Neuron (in vitro differentiated cells): ENCODE results near the gene TYROBP.
A peak's percentile ranks its signal among the peaks of the same experiment; 100 is the strongest.
"Not testable (repeated sequence)": the region's sequence is repeated elsewhere in the genome, so short reads cannot be mapped to it uniquely, and the experiment has no call there.

ENCODE experiments used
- H2AFZ ChIP-seq: one replicate; pipeline ENCODE4 v1.6.1; 2013; ENCODE audit warnings: low read depth, mild to moderate bottlenecking, inconsistent platforms, low read length, moderate library complexity
- H3K27me3 ChIP-seq: one replicate; pipeline ENCODE4 v1.6.1; 2013; ENCODE audit warnings: low read length; ENCODE audit not compliant: insufficient read depth
- H3K36me3 ChIP-seq: one replicate; pipeline ENCODE4 v1.6.1; 2013; ENCODE audit warnings: low read length; ENCODE audit not compliant: insufficient read depth
- H3K4me1 ChIP-seq: one replicate; pipeline ENCODE4 v1.6.1; 2013; ENCODE audit warnings: low read length; ENCODE audit not compliant: insufficient read depth
- H3K4me3 ChIP-seq: 2 replicates; pipeline ENCODE4 v1.5.1; 2013; ENCODE audit warnings: mild to moderate bottlenecking, low read length, moderate library complexity
- H3K9me3 ChIP-seq: one replicate; pipeline ENCODE4 v1.6.1; 2013; ENCODE audit warnings: low read length

The TYROBP gene

GRCh38 chr19:35887197-35887596, 20.9 kb downstream of the TYROBP start:
- no peaks in the 10 kb centered on the region for H3K9me3 ChIP-seq
- H2AFZ ChIP-seq, result no peak overlapping the region
- H3K4me3 ChIP-seq, result no peak overlapping the region
- peaks cover 15% of the 10 kb centered on the region for H3K36me3 ChIP-seq
- H3K4me1 ChIP-seq, result no peaks in the 10 kb centered on the region
- no peaks in the 10 kb centered on the region for H3K27me3 ChIP-seq

GRCh38 chr19:35885904-35886303, 22.2 kb downstream of the TYROBP start:
- Histone ChIP-seq H3K9me3 (no peaks in the 10 kb centered on the region), H3K27me3 (no peaks in the 10 kb centered on the region), H3K4me3 (no peak overlapping the region), H2AFZ (no peak overlapping the region), H3K36me3 (peaks cover 15% of the 10 kb centered on the region), H3K4me1 (no peaks in the 10 kb centered on the region)

GRCh38 chr19:35885225-35885738, 22.8 kb downstream of the TYROBP start:
- no peak overlapping the region for H2AFZ ChIP-seq
- H3K9me3 ChIP-seq, result no peaks in the 10 kb centered on the region

GRCh38 chr19:35883882-35884281, 24.2 kb downstream of the TYROBP start:
- H3K4me3 ChIP-seq, result no peak overlapping the region
- peaks cover 11% of the 10 kb centered on the region for H3K36me3 ChIP-seq
- H3K4me1 ChIP-seq, result no peaks in the 10 kb centered on the region
- H2AFZ ChIP-seq, result no peak overlapping the region
- H3K9me3 ChIP-seq, result no peaks in the 10 kb centered on the region
- no peaks in the 10 kb centered on the region for H3K27me3 ChIP-seq

More at GRCh38 chr19:35885225-35885738, 22.8 kb downstream of the TYROBP start:
- no peaks in the 10 kb centered on the region for H3K27me3 ChIP-seq
- no peaks in the 10 kb centered on the region for H3K4me1 ChIP-seq
- H3K36me3 ChIP-seq, result peaks cover 15% of the 10 kb centered on the region
- H3K4me3 ChIP-seq, result no peak overlapping the region

- H3K4me1 ChIP-seq, result no peaks in the 10 kb centered on the region
- no peak overlapping the region for H3K4me3 ChIP-seq
- H2AFZ ChIP-seq, result no peak overlapping the region
- no peaks in the 10 kb centered on the region for H3K27me3 ChIP-seq
- H3K36me3 ChIP-seq, result peaks cover 20% of the 10 kb centered on the region
- H3K9me3 ChIP-seq, result no peaks in the 10 kb centered on the region
These were observed 25.8 kb downstream of the TYROBP start for GRCh38 chr19:35882114-35882832.

- Histone ChIP-seq H3K9me3 (no peaks in the 10 kb centered on the region), H2AFZ (no peak overlapping the region), H3K4me1 (no peaks in the 10 kb centered on the region), H3K4me3 (no peak overlapping the region), H3K36me3 (peaks cover 31% of the 10 kb centered on the region), H3K27me3 (no peaks in the 10 kb centered on the region)
These were observed 28.3 kb downstream of the TYROBP start for GRCh38 chr19:35879770-35880317.

- H3K9me3 ChIP-seq, result no peaks in the 10 kb centered on the region
- H3K27me3 ChIP-seq, result no peaks in the 10 kb centered on the region
- H3K36me3 ChIP-seq, result peaks cover 39% of the 10 kb centered on the region
- no peak overlapping the region for H3K4me3 ChIP-seq
- H2AFZ ChIP-seq, result no peak overlapping the region
- H3K4me1 ChIP-seq, result no peaks in the 10 kb centered on the region
These were observed 29.0 kb downstream of the TYROBP start for GRCh38 chr19:35879068-35879467.

- H3K9me3 ChIP-seq, result no peaks in the 10 kb centered on the region
- no peak overlapping the region for H2AFZ ChIP-seq
- H3K4me3 ChIP-seq, result no peak overlapping the region
- peaks cover 6% of the 10 kb centered on the region for H3K4me1 ChIP-seq
- H3K36me3 ChIP-seq, result peaks cover 61% of the 10 kb centered on the region
- H3K27me3 ChIP-seq, result no peaks in the 10 kb centered on the region
These were observed 33.6 kb downstream of the TYROBP start for GRCh38 chr19:35874392-35874930.

- Histone ChIP-seq H3K36me3 (peaks cover 41% of the 10 kb centered on the region), H3K9me3 (no peaks in the 10 kb centered on the region), H3K27me3 (no peaks in the 10 kb centered on the region), H2AFZ (no peak overlapping the region), H3K4me3 (no peak overlapping the region), H3K4me1 (peaks cover 14% of the 10 kb centered on the region)
These were observed 35.9 kb downstream of the TYROBP start for GRCh38 chr19:35872180-35872579.

GRCh38 chr19:35871611-35872010, 36.5 kb downstream of the TYROBP start:
- H3K4me1 ChIP-seq, result peaks cover 14% of the 10 kb centered on the region
- H2AFZ ChIP-seq, result no peak overlapping the region
- no peaks in the 10 kb centered on the region for H3K9me3 ChIP-seq
- no peak overlapping the region for H3K4me3 ChIP-seq
- no peaks in the 10 kb centered on the region for H3K27me3 ChIP-seq
- peaks cover 38% of the 10 kb centered on the region for H3K36me3 ChIP-seq

- no peaks in the 10 kb centered on the region for H3K9me3 ChIP-seq
- H3K4me3 ChIP-seq, result no peak overlapping the region
- peaks cover 31% of the 10 kb centered on the region for H3K36me3 ChIP-seq
- peaks cover 14% of the 10 kb centered on the region for H3K4me1 ChIP-seq
- no peaks in the 10 kb centered on the region for H3K27me3 ChIP-seq
- H2AFZ ChIP-seq, result no peak overlapping the region
These were observed 37.3 kb downstream of the TYROBP start for GRCh38 chr19:35870798-35871197.

- Histone ChIP-seq H3K36me3 (peaks cover 31% of the 10 kb centered on the region), H3K4me1 (peaks cover 14% of the 10 kb centered on the region), H3K4me3 (peak overlapping the region; percentile 72), H2AFZ (peak overlapping the region; percentile 12)
- not testable (repeated sequence) for H3K27me3 ChIP-seq, H3K9me3 ChIP-seq
These were observed 37.9 kb downstream of the TYROBP start for GRCh38 chr19:35870124-35870736.
